ENCODE data around the gene C12orf57.

GRCh38 chr12:6904280-6905276 lies 39.2 kb upstream of the C12orf57 start, which contains the start of gene LRRC23:
- TF ChIP-seq CTCF (IDR thresholded peaks at IDR 0.05), result no peak
- TF ChIP-seq POLR2A (IDR thresholded peaks at IDR 0.05), result no peak
- no peak for TF ChIP-seq EP300 (IDR thresholded peaks at IDR 0.05)
